Activated gamma-delta T cell treated with anti-CD3 and anti-CD28 coated beads, Interleukin-2, amount 50 U/mL, for 16 hours (primary cell): ENCODE measurements around the gene SINHCAF.

ENCODE experiments used
- DNase-seq: peaks from one replicate; pipeline ENCODE4 v3.0.0-alpha.2; 2020; ENCODE audit warnings: low read depth

The SINHCAF gene

DNA sequence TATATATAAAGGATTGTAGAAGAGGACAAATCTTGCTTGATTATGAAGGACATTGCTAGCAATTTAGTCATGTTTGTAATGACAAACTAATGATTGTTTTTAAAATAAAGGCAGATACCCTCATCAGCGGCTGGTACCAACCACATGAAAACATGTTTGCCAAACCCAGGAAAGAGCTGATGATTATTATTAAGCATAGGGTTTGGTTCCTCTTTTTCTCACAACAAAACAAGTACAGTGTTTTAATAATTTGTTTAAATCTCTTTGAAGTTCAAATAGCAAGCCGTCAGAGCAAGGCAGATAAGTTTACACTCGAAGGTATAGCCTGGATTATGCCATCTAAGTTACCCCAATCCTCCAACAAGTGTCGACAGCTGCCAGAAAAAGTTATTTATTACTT is 5.3 kb upstream of the SINHCAF start:
- no peak for DNase-seq

DNA sequence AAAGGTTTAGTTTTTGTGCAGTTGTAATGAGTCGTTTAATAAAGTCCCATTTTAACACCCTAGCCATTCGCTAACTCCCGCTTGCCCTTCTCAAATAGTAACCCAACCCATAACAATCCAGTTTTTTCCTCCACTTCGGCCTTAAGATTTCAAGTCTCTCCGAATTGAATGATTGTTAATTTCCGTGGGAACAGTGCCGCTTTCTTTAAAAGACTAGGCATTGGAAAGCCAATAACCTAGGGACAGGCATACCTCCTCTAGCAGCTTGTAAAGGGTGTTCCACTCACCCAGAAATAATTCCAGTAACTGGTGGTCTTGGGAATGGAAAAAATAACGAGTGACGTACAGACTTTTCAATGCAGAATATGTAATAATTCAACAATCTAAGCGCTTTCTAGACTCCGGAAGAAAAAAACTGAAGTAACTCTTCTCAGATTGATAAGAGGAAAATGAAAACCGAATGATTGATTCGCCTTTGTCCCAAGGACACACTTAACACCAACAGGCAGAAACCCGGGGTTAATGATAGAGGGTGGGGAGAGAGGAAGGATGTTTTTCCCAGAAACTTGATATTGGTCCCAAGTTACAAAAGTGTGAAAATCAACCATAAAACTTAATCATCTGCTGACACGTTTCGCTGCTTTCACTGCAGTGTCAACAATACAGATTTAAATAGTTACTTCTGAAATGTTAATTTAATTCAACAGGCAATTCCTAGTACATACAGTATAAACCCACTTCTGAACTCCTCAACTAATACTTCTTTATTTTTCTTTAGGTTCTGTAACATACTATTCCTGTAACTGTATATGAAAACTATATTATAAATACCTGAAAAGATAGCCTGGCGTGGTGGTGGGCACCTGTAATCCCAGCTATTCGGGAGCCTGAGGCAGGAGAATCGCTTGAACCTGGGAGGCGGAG is 1.0 kb upstream of the SINHCAF start:
- DNase-seq, result no peak

DNA sequence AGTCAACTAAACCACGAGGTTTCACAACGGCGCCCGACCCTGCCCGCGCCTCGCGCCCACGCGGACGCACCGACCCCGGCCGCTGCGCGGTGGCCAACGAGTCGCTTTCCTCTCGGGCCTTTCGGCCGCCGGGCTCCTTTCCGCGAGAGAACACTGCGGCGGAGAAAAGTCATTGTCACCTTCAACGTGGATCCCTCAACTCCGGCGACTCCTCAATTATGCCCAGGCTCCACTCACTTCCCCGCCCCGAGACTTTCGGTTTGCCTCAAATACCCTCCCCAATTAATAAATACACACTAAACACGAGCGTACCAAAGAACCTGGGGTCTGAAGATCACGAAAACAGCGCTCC is 450 bp downstream of the SINHCAF start:
- peak; percentile 12 for DNase-seq

DNA sequence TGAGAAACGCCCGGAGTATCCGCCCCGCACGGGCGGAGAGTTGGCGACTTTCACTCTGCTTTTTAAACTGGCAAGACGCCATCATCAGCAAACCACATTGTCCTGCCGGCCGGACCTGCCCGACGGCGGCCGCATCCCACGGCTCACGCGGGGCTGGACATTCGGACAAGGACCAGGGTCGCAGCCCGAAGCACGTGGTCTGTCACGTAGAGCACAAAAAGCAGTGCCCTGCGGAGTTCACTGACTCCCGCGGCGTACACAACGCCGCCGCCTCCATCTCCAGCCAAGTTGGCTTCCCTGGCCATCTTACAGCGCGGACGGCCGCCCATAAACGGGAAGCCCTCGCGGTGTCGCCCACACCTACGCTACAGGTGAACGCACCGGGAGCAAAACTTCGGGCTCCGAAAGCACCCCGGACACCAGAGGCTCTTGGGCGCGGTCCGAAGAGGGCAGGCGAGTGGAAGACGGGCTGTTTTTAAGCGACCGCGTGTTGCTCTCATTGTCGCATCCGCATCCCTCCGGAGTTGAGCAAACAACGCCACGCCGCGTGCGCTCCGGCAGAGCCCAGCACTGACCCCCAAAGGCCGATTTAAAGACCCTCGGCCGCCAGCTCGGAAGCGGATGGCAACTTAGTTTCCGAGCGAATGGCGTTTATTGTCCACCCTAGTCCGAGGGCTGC is 966 bp downstream of the SINHCAF start:
- DNase-seq, result peak; percentile 22

DNA sequence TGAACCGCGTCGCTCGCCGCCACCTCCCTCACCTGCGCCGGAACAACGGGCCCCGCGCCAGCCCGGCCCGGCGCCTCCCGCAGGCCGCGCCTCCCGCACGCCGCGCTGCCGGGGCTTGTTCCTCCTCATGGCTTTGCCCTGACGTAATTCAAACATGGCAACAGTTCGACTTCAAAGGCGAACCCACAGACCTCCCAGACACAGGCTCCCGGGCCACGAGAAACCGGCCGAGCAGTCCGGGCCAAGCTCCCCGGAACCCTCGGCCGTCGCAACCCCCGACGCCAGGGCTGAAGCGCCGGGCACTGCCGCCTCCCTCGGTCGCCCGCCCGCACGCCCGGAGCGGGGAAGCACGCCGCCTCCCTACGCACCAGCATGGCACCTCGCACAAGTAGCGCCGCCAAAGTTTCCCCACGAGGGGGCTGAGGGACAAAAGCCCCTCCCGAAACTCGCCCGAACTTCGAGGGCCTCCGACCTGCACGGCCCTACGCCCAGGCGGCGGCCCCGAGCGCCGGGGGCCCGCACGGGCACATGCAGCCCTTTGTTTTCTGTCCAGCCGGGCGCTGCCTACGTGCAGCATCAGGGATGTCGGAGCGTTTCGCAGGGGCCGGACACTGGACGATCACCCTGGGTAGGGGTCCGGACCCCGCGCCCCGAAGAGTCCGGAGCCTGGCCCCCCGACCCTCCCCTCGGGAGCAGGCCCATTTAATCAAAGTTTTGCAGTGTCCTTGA is 1.7 kb downstream of the SINHCAF start:
- DNase-seq, result peak; percentile 55

DNA sequence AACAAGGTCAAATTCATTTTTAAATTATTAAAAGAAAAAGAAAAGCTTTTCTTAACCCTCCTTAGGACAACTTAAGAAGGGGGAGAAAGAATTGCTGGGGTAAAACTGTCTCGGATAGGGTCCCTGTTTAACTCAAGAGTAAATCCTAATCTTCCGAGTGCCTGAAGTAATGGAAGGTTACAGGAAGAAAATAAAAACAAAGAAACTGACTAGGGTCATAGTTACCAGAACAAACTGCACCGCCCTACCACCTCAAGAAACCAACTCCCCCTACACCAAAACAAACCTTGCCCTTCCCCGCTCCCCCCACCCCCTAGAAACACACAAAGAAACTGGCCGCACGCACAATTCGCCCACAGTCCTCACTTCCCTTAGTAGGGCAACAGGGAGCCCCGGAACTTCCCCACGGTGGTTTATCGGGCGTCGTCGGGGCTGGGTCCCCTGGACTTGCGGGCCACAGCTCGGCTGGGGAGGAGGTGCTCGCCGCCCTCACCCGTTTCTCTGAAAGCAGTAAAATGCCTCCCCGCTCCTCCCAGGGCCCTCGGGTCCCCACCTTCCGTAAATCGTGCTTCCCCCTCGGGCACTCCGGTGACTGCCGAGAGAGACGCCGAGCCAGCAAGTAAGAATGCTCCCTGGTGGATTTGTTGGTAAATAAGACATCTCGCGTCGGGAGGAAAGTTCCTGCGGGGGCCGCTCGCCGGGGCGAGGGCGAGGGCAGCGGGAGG is 2.4 kb downstream of the SINHCAF start:
- peak; percentile 47 for DNase-seq

DNA sequence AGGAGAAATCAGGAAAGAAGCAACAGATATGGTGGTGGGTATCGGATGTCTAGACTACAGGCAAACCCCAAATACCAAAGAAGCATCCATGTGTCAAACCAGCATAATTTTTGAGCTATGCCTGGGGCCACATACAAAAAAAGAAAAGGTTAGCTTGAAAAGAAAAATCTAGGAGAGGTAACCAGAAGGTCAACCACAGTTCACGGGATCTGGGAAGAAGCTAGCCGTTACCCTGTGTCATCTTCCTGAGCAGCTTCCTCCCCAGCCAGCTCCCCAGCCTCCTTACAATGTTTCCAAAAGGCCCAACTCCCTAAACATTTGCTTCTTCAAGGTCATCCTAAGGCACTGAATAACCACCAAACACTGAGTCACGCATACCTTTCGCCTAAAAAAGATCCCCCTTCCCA is 3.1 kb downstream of the SINHCAF start:
- no peak for DNase-seq

DNA sequence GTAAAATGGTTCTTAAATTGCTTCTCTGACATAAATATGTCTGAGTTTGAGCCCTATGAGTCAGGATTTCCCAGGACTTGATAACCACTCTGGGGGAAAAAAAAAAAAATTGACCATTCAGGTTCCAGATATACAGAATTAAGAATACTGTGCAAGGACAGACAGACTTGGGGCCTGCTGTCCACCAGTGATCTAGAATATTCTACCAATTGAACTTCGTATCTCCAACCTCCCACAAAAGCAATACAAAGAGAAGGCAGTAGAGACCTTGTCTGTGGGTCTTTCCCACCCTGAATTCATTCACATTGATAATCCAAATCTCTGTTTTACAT is 4.1 kb downstream of the SINHCAF start:
- no peak for DNase-seq

DNA sequence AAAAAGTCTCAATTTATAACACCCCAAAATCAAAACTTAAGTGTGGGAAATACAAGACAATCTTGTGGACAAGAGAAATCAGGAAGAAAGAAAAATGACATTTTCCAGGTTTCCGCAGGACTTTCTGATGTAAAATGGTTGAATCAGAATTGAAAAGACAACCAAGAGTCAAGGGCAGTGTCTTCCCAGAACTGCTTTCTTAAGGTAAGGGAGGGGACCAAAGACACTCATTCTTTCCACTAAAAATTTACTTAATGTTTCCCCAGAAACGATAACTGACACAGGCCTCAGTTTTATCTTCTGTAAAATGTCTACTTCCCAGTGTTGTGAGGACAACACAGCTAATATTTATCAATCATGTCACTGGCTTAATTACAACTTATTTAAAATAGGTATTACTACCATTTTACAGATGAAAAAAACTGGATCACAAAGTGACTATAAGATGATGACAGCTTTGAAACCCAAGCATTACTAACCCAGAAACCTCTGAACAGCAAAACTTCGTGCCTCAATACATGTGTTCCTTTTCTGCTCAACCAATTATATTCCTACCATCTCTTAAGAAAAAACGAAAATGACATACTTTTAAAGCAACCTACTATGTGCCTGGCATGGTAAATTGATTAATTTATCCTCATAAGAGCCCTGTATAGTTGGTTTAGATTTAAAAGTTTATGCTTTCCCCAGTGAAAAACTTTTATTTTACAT is 4.6 kb downstream of the SINHCAF start:
- DNase-seq, result no peak

DNA sequence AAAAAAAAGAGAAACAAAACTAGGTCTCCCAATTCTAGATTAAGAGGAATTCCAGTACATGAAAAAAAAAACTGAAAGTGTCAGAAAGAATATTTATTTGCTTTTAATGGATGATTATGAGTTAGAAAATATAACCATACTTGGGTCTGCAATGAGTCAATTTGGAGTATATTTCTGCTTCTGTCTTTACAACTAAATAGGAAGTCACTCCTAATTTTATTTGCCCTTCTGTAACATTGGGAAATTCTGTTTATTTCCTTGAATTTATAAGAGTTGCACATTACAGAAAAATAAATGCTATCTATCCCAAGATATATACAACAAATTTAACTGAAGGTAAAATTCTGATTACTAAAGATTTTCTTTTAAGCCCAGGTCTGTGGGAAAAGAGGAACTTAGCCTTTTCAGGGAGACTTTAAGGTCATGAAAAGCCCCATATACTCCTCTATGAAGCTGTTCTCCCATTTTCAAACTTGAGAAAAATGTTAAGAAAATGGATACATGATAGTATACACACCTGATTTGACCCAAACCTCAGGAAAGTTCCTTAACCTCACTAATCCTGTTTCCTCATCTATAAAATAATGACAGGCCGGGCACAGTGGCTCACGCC is 7.2 kb downstream of the SINHCAF start:
- DNase-seq, result no peak

DNA sequence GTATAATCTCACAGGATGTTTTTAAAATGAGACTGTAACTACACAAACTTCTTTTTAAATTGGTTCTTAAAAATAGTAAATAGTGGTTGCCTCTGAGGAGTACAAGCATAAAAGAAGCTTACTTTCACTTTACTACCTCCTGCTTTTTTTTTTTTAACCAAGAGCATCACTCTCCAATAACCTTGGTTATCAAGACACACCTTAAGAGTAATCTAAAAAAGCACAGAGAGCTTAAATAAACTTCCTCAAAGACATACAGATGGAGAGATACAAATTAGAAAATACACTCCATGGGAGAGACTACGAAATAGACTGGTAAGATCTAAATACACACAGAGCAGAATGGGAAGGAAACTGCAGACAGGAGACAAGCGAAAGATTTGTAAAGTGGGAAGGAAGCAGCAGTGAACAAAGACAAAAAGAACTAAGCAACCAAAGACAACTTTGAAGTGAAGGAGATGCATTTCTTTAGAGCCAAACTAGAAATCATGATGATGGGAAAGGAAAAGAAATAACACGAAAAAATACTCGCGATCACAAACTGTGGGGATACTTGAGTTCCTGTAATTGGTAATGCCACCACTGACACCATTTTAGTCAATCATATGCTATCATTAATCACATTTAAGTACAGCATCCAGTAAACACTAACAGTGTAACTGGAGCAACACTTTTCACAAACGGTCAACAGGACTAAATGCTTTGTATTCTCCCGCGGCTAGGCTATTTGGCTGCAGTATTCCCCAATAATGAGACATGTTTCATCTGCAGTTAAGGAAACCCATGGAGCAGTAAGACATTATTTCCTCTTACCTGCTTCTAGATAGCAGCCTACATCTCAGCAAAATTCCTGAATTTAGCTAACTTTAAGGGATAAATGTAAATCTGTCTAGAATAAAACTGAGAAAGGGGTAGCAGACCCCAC is 8.2 kb downstream of the SINHCAF start:
- no peak for DNase-seq

DNA sequence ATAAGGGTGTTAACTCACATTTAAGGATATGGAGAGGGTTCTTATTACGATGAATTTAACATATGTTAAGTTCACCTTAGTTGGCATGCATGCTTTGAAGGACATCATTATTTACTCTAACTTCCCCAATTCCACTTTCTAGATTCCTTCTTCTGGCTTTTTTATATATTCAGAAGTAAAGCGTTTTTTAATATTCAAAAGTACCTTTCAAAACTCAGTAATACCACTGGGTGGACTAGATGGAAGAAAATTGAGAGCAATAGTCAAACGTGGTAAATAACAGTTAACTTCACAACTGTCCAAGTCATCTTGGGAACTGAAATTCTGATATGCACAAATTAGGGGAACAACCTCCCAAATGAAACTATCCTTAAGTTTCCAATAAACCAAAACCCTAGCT is 9.1 kb downstream of the SINHCAF start:
- DNase-seq, result no peak

DNA sequence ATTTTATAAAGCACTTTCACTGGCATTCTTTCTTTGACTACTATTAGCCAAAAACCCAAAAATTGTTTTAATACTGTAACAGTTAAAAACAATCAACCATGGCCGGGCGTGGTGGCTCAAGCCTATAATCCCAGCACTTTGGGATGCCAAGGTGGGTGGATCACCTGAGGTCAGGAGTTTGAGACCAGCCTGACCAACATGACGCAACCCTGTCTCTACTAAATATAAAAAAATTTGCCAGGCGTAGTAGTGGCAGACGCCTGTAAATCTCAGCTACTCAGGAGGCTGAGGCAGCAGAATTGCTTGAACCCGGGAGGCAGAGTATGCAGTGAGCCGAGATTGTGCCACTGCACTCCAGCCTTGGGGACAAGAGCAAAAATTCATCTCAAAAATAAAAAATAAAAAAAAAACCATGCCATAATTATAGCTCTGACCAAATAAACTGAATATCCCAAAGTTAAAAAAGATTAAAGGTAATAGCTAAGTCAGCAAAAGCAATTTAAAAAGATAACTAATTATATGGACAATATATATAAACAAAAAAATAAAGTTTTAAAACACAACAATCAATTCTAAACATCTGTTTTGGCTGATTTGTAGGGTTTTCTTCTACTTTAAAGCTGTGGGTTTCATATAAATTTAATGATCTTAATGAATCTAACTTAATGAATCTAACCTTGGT is 10.0 kb downstream of the SINHCAF start:
- DNase-seq, result no peak

DNA sequence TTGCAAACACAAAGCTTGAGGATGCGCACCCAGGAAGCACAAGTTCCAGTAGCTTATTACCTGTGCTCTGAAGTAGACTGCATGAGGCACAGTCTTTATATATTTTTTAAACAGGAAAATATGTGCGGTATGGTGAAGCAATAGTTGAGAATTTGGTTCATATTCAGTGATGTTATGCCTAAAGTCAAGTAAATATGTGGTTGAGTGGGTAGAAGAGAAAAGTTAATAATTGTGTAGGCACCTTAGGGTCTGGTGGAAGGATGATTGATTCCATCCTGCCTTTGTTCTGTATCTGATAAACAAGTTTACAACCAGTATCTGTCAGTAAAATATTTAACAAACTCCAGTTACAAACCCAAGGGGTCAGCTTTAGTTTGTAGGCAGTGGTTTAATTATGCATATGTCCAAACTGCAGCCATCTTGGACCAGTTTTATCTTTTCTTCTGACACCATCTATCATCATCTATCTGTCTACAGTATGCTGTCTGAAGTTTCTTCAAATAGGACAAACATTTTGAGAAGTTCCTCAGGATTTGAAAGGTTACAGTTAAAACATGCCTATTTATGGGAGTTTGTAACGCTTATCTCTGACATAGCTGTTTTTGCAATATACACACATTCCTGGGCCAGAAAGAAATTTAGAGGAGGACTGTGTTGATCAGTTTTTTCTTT is 10.8 kb downstream of the SINHCAF start:
- no peak for DNase-seq

DNA sequence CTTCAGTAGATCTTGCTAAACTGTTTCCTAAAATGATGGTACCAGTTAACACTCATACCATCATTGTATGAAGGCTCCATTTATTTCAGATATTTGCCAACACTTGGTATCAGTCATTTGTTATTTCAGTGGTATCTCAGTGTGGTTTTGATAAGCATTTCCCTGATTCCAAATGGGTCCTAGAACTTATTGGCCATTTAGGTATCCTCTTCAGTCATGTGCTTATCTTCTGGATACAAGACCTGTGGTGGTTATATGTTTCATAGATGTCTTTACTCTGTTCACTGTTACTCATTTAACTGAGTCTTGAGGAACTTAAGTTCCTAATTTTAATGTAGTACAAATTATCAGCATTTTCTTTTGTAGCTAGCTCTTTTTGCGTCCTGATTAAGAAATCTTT is 13.5 kb downstream of the SINHCAF start:
- DNase-seq, result no peak

DNA sequence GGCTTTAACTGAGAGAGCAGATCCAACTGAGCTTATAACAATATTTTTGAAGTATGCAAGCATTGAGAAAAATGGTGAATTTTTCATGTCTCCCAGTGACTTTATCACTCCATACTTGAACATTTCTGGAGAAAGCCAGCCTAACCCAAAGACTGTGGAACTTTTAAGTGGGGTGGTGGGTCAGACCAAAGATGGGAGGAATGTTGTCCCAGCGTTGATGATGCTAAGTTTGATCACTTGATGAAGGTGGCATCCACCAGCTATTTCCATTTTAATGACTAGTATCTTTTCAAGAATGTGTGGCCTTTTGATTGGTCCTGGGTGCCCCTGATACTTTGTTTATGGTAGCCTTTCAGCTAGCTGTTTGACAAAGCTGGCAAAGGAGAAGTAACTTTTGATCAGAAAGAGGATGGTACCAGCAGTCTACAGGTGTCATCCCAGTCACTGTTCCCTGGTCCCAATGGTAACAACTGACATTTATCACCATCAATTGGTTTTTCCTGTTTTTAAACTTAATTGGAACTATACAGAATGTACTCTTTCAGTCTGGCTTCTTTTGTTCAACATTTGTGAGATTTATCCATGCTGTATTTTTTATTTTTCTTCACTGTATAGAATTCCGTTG is 14.2 kb downstream of the SINHCAF start:
- no peak for DNase-seq

DNA sequence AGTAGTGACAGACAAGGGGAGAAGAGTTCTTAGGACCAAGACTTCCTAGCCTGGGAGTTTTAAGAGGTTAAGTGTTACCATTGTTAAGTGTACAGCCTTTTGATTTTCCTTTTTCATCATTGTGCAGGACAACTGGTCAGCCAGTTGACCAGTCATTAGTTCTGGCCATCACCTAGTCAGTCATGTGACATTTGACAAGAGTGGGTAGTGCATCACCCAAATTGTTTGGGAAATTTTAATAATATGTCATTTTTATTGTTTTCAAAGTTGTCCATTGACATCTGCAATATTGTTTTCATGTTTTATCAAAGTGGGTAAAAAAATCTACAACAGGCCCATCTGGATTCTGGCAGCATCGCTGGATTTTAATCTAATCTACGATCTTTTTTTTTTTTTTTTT is 15.5 kb downstream of the SINHCAF start:
- DNase-seq, result no peak

DNA sequence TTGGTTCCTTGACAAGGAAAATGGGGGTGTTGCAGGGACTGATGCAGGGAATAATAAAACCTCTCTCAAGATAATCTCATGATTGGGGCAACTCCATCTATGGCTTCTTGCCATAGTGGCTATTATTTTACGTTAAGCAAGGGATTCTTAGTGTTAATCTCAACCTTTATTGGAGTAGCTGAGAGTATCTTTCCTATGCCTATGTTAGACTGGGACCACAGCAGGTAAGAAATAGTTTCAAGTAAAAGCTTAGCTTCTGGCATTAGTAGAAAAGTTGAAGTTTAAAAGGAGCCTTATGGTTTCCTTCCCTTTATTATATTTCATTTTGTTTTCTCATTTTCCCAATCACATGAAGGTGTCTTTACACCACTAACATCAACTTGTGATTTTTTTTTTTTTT is 16.7 kb downstream of the SINHCAF start:
- DNase-seq, result no peak

DNA sequence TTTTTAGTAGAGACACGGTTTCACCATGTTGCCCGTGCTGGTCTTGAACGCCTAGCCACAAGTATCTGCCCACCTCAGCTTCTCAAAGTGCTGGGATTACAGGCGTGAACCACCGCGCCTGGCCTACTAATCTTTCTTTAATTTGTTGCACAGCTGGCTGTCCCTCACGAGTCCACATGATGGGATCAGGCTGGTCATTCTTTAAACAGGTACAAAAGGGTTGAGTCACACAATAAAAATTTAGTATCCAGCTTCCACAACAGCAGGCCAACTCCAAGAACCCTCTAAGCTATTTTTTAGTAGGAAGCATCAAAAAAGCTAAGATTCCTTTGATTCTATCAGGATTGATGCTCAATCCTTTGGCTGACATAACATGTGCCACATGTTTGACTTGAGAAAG is 17.8 kb downstream of the SINHCAF start:
- DNase-seq, result no peak
